GM12892 (cell line): ENCODE measurements around the gene SCCPDH.

ENCODE experiments used
- POLR2A ChIP-seq: IDR thresholded peaks from 2 replicates; pipeline ENCODE4 v1.6.1; 2011; ENCODE audit warnings: low read depth, low read length, control low read depth
- TAF1 ChIP-seq: IDR thresholded peaks from 2 replicates; pipeline ENCODE4 v1.6.1; 2011; ENCODE audit warnings: low read depth, mild to moderate bottlenecking, control low read depth, low read length, borderline replicate concordance

GRCh38 chr1:246798606-246799496 lies 74.6 kb downstream of the SCCPDH start:
- TF ChIP-seq TAF1: no peak
- TF ChIP-seq POLR2A: no peak
